ENCODE measurements around the gene RBMS3.

DNA sequence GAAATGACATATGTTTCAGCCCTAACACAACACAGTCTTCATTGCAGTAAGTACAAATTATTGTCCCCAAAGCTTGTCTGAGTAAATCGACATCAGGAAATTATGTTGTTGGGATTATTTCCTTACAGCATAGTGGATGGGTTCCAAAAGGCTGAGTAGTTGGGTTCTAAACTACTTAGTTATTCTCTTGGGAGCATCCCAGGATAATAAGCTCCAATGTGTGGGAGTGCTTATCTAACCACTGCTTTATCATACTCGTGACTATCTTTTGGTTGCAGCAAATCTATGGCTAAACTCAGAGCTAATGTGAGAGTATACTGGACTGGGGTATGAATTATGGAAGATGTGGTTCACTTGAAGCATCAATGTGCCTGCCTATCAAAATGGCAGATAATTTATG lies 128.5 kb downstream of the RBMS3 start:
- no peak for TF ChIP-seq EZH2phosphoT487 (IDR thresholded peaks at IDR 0.05; ENCODE audit: borderline replicate concordance, low read depth, low read length)
- no peak for TF ChIP-seq CTCF (conservative IDR thresholded peaks at IDR 0.05; ENCODE audit: low read length)

All from OCI-LY7 (cell line).